Heart left ventricle (tissue), 16 donors: Measurements from ENCODE around the gene KRTAP10-5. TPM values are rescaled to one million over a fixed set of nuclear protein-coding genes. Genes with fewer than 3 reads are reported as not detected.

Source experiments
- ATAC-seq, 4 donors: fragments of 200-7000 bp; cut with Tn5 transposase; one replicate each; pipeline ENCODE4 v1.9.1; 2020 to 2022; ENCODE audit warnings: moderate library complexity in 4 of 4, mild to moderate bottlenecking in 3 of 4, moderate number of reproducible peaks in 1 of 4
- DNase-seq, 5 donors: peaks; one replicate each; pipeline ENCODE4 v3.0.0-alpha.2; 2020
- H3K27ac ChIP-seq, 12 donors: fragments of 200-600 bp; sonication (generic) in 4 of 12; one replicate each; pipeline versions ENCODE4 v1.5.0 to v1.8.0; 2016 to 2022; ENCODE audit warnings: mild to moderate bottlenecking in 2 of 12
- H3K27me3 ChIP-seq, 9 donors: fragments of 200-600 bp; sonication (generic) in 2 of 9; one replicate each; pipeline versions ENCODE4 v1.5.1 to v1.8.0; 2016 to 2022; ENCODE audit warnings: mild to moderate bottlenecking in 3 of 9
- H3K36me3 ChIP-seq, 9 donors: fragments of 200-600 bp; sonication (generic) in 2 of 9; one replicate each; pipeline versions ENCODE4 v1.5.0 to v1.8.0; 2018 to 2022; ENCODE audit warnings: mild to moderate bottlenecking in 2 of 9
- H3K4me1 ChIP-seq, 12 donors: fragments of 200-600 bp; sonication (generic) in 4 of 12; one replicate each; pipeline versions ENCODE4 v1.5.0 to v1.8.0; 2016 to 2022; ENCODE audit warnings: mild to moderate bottlenecking in 3 of 12
- H3K4me3 ChIP-seq, 12 donors: fragments of 200-600 bp; sonication (generic) in 4 of 12; one replicate each; pipeline versions ENCODE4 v1.5.0 to v1.8.0; 2017 to 2022; ENCODE audit warnings: mild to moderate bottlenecking in 9 of 12, moderate library complexity in 4 of 12
- H3K9me3 ChIP-seq, 12 donors: fragments of 200-600 bp; sonication (generic) in 4 of 12; one replicate each; pipeline versions ENCODE4 v1.5.0 to v1.8.0; 2016 to 2022; ENCODE audit warnings: mild to moderate bottlenecking in 1 of 12
- CTCF ChIP-seq, 12 donors: fragments of 200-600 bp; sonication (generic) in 4 of 12; IDR thresholded peaks; one replicate each; pipeline versions ENCODE4 v1.5.0 to v1.8.0; 2018 to 2022; ENCODE audit warnings: antibody characterized with exemption in 12 of 12, mild to moderate bottlenecking in 5 of 12
- POLR2A ChIP-seq, 2 donors: fragments of 450-650 bp; IDR thresholded peaks; one replicate each; pipeline ENCODE4 v1.6.1; 2017; ENCODE audit warnings: antibody characterized with exemption in 2 of 2, mild to moderate bottlenecking in 2 of 2, moderate library complexity in 2 of 2
- WGBS, 4 donors: extraction: QIAGEN DNeasy Blood & Tissue Kit in 2 of 4; methylation state at CpG; one replicate each; pipeline versions ENCODE4 v1.1.5 to v1.1.7; 2013 to 2018; 5-methylcytosine and 5-hydroxymethylcytosine counted together
- intact Hi-C, 10 donors: fragments of 100-400 bp; cut with DNase I; formaldehyde crosslinking; loops; one replicate each; pipeline versions ENCODE4 v1.11.1 to v1.14.2; 2022
- polyA plus RNA-seq, 2 donors: library from polyadenylated mRNA; stranded (reverse); fragments of 200-250 nt; gene quantifications; one replicate each; pipeline ENCODE4 v1.2.3, GENCODE V29; 2013
- total RNA-seq, 9 donors: library from RNA; depleted of rRNA in 2 of 9; stranded (reverse); fragments of >200 nt in 2 of 9; fragmentation: NEBNext Ultra II Directional in 3 of 9; extraction: Animal tissue kit (Norgen Biotek cat#: 25700) in 3 of 9; gene quantifications; one replicate each; pipeline versions ENCODE4 v1.1.0 to v1.2.4, GENCODE V29; 2016 to 2023
- donor health status: ischemic (EF 13 %, LVEDD 7.1; RV severe dilation, severe dysfunction).
- donor health status: healthy with polysubstance abuse.
- donor health status: DM: no; HTN: yes; CAD: no.
- donor health status: DM: no; HTN: no; CAD: no.
- donor health status: ischemic (EF 25% LVEDD 6.9; RV normal size, moderate dysfunction).
- donor health status: ischemic (EF 25% LVEDD 5.7; RV mildly dilated, moderate dysfunction).
- donor health status: healthy.
- donor health status: DM: yes; HTN: yes; CAD: no.
- donor health status: ischemic (EF 35%, LVEDD 5.7; RV mildly dilated, moderate dysfunction).
- donor health status: nonischemic (EF 11% LVEDD 7.7; RV severe dilation, severe dysfunction).
- donor health status: DM: yes; HTN: yes; CAD: no.
- donor health status: PGD.
- donor health status: ischemic (EF 29% LVEDD 5.4; RV normal size, mild dysfunction).
- donor health status: nonischemic (EF 23%, LVEDD 6.1; RV moderate dilation, normal function).

KRTAP10-5 gene
- total and polyA plus RNA-seq, 11 donors: not detected

GRCh38 chr21:44599264-44600029 is 19.0 kb upstream of the KRTAP10-5 start:
- Histone ChIP-seq H3K36me3 (no peaks in the 10 kb centered on the region), H3K27me3 (peaks cover 0 to 24% (median 0%) of the 10 kb centered on the region in 9 donors), H3K27ac (no peak overlapping the region), H3K4me1 (no peaks in the 10 kb centered on the region), H3K9me3 (peaks cover 0 to 5% (median 0%) of the 10 kb centered on the region in 12 donors), H3K4me3 (no peak overlapping the region)
- ATAC-seq: no peak
- no peak for TF ChIP-seq POLR2A (IDR thresholded peaks at IDR 0.05)
- TF ChIP-seq CTCF (IDR thresholded peaks at IDR 0.05): no peak
- 75 to 88% (median 78%) methylated on average over 8 of the region's 8 CpGs for WGBS, 4 donors
- intact Hi-C loops: no loop called here
- no peak for DNase-seq

GRCh38 chr21:44598061-44598460 is 17.7 kb upstream of the KRTAP10-5 start:
- Histone ChIP-seq H3K4me1 (peaks cover 0 to 6% (median 0%) of the 10 kb centered on the region in 12 donors), H3K9me3 (peaks cover 0 to 5% (median 0%) of the 10 kb centered on the region in 12 donors), H3K27ac (no peak overlapping the region), H3K27me3 (peaks cover 0 to 22% (median 0%) of the 10 kb centered on the region in 9 donors), H3K36me3 (no peaks in the 10 kb centered on the region), H3K4me3 (no peak overlapping the region)
- DNase-seq (no peak), ATAC-seq (no peak)
- 55 to 59% (median 55%) methylated on average over 11 of the region's 11 CpGs for WGBS, 4 donors
- intact Hi-C loops: no loop called here
- TF ChIP-seq POLR2A (IDR thresholded peaks at IDR 0.05) (no peak), CTCF (IDR thresholded peaks at IDR 0.05) (no peak)

GRCh38 chr21:44596068-44596725 is 15.8 kb upstream of the KRTAP10-5 start:
- no peak for ATAC-seq
- Histone ChIP-seq H3K4me3 (no peak overlapping the region), H3K27me3 (peaks cover 0 to 17% (median 0%) of the 10 kb centered on the region in 9 donors), H3K4me1 (peaks cover 0 to 9% (median 0%) of the 10 kb centered on the region in 12 donors), H3K9me3 (peaks cover 0 to 5% (median 0%) of the 10 kb centered on the region in 12 donors), H3K36me3 (no peaks in the 10 kb centered on the region), H3K27ac (no peak overlapping the region)
- 67 to 82% (median 78%) methylated on average over 9 of the region's 9 CpGs for WGBS, 4 donors
- TF ChIP-seq CTCF (IDR thresholded peaks at IDR 0.05) (no peak), POLR2A (IDR thresholded peaks at IDR 0.05) (no peak)
- intact Hi-C loops: no loop called here
- no peak for DNase-seq

- peaks cover 0 to 17% (median 0%) of the 10 kb centered on the region in 9 donors for H3K27me3 ChIP-seq
- peaks cover 0 to 5% (median 0%) of the 10 kb centered on the region in 12 donors for H3K9me3 ChIP-seq
- intact Hi-C loops: no loop called here
- 70 to 85% (median 81%) methylated on average over 6 of the region's 6 CpGs for WGBS, 4 donors
- no peak for TF ChIP-seq CTCF (IDR thresholded peaks at IDR 0.05)
- no peak for TF ChIP-seq POLR2A (IDR thresholded peaks at IDR 0.05)
- DNase-seq (no peak), ATAC-seq (no peak)
- no peak overlapping the region for H3K4me3 ChIP-seq
- H3K27ac ChIP-seq: no peak overlapping the region
- H3K4me1 ChIP-seq: peaks cover 0 to 9% (median 0%) of the 10 kb centered on the region in 12 donors
- no peaks in the 10 kb centered on the region for H3K36me3 ChIP-seq
Observed at GRCh38 chr21:44595524-44595923, 15.1 kb upstream of the KRTAP10-5 start.
